Measurements from ENCODE around the gene CNTNAP4.

Gene CNTNAP4

GRCh38 chr16:76571755-76572154 lies 294.6 kb downstream of the CNTNAP4 start:
- no peak overlapping the region for H3K4me3 ChIP-seq (replicated peaks in 1 of 2; ENCODE audit: low read depth in 2 of 2, low read length in 2 of 2)
- DNase-seq (ENCODE audit: low read depth in 2 of 2) = no peak
- TF ChIP-seq, protein P1, sequence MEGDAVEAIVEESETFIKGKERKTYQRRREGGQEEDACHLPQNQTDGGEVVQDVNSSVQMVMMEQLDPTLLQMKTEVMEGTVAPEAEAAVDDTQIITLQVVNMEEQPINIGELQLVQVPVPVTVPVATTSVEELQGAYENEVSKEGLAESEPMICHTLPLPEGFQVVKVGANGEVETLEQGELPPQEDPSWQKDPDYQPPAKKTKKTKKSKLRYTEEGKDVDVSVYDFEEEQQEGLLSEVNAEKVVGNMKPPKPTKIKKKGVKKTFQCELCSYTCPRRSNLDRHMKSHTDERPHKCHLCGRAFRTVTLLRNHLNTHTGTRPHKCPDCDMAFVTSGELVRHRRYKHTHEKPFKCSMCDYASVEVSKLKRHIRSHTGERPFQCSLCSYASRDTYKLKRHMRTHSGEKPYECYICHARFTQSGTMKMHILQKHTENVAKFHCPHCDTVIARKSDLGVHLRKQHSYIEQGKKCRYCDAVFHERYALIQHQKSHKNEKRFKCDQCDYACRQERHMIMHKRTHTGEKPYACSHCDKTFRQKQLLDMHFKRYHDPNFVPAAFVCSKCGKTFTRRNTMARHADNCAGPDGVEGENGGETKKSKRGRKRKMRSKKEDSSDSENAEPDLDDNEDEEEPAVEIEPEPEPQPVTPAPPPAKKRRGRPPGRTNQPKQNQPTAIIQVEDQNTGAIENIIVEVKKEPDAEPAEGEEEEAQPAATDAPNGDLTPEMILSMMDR (IDR thresholded peaks at IDR 0.05; ENCODE audit: low read depth, low read length) = no peak

- no peak for DNase-seq (ENCODE audit: low read depth in 2 of 2)
- TF ChIP-seq, protein P1 (IDR thresholded peaks at IDR 0.05; ENCODE audit: low read depth, low read length) = no peak
- H3K4me3 ChIP-seq (replicated peaks in 1 of 2; ENCODE audit: low read depth in 2 of 2, low read length in 2 of 2) = no peak overlapping the region
Observed at GRCh38 chr16:76573281-76573680, 296.1 kb downstream of the CNTNAP4 start.

GRCh38 chr16:76574651-76575050 lies 297.4 kb downstream of the CNTNAP4 start:
- DNase-seq (ENCODE audit: low read depth in 2 of 2) = no peak
- TF ChIP-seq, protein P1 (IDR thresholded peaks at IDR 0.05; ENCODE audit: low read depth, low read length) = no peak
- no peak overlapping the region for H3K4me3 ChIP-seq (replicated peaks in 1 of 2; ENCODE audit: low read depth in 2 of 2, low read length in 2 of 2)

- TF ChIP-seq, protein P1 (IDR thresholded peaks at IDR 0.05; ENCODE audit: low read depth, low read length) = no peak
- no peak for DNase-seq (ENCODE audit: low read depth in 2 of 2)
- H3K4me3 ChIP-seq (replicated peaks in 1 of 2; ENCODE audit: low read depth in 2 of 2, low read length in 2 of 2) = no peak overlapping the region
Observed at GRCh38 chr16:76576526-76576925, 299.3 kb downstream of the CNTNAP4 start.

- DNase-seq (ENCODE audit: low read depth in 2 of 2) = no peak
- TF ChIP-seq, protein P1 (IDR thresholded peaks at IDR 0.05; ENCODE audit: low read depth, low read length) = no peak
- H3K4me3 ChIP-seq (replicated peaks in 1 of 2; ENCODE audit: low read depth in 2 of 2, low read length in 2 of 2) = no peak overlapping the region
Observed at GRCh38 chr16:76577003-76577402, 299.8 kb downstream of the CNTNAP4 start.

- TF ChIP-seq, protein P1 (IDR thresholded peaks at IDR 0.05; ENCODE audit: low read depth, low read length) = no peak
- no peak for DNase-seq (ENCODE audit: low read depth in 2 of 2)
- no peak overlapping the region for H3K4me3 ChIP-seq (replicated peaks in 1 of 2; ENCODE audit: low read depth in 2 of 2, low read length in 2 of 2)
Observed at GRCh38 chr16:76579277-76579922, 302.2 kb downstream of the CNTNAP4 start.

DNA sequence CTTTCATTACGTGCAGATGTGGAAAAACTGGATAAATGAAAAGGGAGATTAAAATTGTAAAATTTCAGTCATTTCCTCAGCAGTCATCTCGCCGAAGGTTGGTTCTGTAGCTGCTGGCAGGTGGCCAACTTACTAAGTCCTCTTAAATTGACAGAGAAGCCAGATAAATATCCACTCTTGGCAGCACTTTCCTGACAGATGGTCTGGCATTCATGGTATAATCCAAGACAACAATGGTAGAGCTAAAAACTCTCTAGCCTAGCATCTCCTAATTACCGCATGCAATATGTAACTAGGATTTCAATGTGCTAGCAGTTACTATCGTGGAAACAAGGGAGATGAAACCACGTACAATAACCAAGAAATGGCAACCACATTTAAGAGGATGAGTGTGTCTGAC lies 306.3 kb downstream of the CNTNAP4 start:
- DNase-seq (ENCODE audit: low read depth in 2 of 2) = peak; percentile 3 to 47
- no peak overlapping the region for H3K4me3 ChIP-seq (replicated peaks in 1 of 2; ENCODE audit: low read depth in 2 of 2, low read length in 2 of 2)
- TF ChIP-seq, protein P1 (IDR thresholded peaks at IDR 0.05; ENCODE audit: low read depth, low read length) = no peak
